GM10248 (cell line): ENCODE results near the gene TBC1D30.
"Not testable (repeated sequence)": the region's sequence is repeated elsewhere in the genome, so short reads cannot be mapped to it uniquely, and the experiment has no call there.

ENCODE experiments used
- CTCF ChIA-PET: fragments of 300-600 bp; sonication (Branson Sonifier 250); formaldehyde crosslinking; extraction: SDS; loops from one replicate; lab custom pipeline; 2021; ENCODE audit warnings: antibody characterized with exemption; lab: Yijun Ruan, JAX
- POLR2A ChIA-PET: fragments of 350-650 bp; sonication (Branson Sonifier 250); formaldehyde crosslinking; extraction: SDS; loops from one replicate; lab custom pipeline; 2020; ENCODE audit warnings: antibody characterized with exemption; lab: Yijun Ruan, JAX
- DNase-seq: peaks from one replicate; pipeline ENCODE4 v3.0.0; 2012; ENCODE audit errors: extremely low spot score
- TF ChIP-seq, protein P1 (sequence below): IDR thresholded peaks from 2 replicates; pipeline ENCODE4 v1.5.1; 2012; ENCODE audit warnings: mild to moderate bottlenecking, low read depth; ENCODE audit errors: extremely low read depth, missing control alignments, control extremely low read depth

The TBC1D30 gene

GRCh38 chr12:64802180-64802775, 22.2 kb upstream of the TBC1D30 start:
- TF ChIP-seq, protein P1, sequence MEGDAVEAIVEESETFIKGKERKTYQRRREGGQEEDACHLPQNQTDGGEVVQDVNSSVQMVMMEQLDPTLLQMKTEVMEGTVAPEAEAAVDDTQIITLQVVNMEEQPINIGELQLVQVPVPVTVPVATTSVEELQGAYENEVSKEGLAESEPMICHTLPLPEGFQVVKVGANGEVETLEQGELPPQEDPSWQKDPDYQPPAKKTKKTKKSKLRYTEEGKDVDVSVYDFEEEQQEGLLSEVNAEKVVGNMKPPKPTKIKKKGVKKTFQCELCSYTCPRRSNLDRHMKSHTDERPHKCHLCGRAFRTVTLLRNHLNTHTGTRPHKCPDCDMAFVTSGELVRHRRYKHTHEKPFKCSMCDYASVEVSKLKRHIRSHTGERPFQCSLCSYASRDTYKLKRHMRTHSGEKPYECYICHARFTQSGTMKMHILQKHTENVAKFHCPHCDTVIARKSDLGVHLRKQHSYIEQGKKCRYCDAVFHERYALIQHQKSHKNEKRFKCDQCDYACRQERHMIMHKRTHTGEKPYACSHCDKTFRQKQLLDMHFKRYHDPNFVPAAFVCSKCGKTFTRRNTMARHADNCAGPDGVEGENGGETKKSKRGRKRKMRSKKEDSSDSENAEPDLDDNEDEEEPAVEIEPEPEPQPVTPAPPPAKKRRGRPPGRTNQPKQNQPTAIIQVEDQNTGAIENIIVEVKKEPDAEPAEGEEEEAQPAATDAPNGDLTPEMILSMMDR, result peak; percentile 88
- CTCF ChIA-PET, result interaction anchor here (0.6 to 3.5 kb wide), 58 partner anchors 9 to 497 kb away, joined by 3 to 29 read pairs (median 4); partner anchors contain the start of genes TBC1D30 and WIF1
- POLR2A ChIA-PET, result not testable (repeated sequence)
- DNase-seq, result peak; percentile 68

DNA sequence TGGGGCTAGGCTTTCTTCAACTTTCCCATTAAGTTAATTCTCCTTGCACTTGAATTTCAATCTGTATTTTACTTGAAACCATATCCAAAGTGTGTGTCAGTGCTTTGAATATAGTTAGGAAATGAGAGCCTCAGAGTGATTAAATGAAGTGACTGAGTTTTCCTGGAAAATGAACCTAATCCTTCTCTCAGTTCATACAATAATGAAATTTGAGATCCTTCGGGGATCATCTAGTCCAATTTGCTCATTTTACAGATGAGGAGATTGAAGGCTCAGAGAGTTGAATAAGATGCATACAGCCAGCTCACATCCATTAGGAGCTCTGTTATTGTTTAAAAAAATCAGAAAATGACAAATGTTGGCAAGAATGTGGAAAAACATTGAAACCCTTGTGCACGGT, 18.3 kb upstream of the TBC1D30 start:
- TF ChIP-seq, protein P1, result no peak
- POLR2A ChIA-PET, result no interaction called here
- CTCF ChIA-PET, result interaction anchor here (1.3 to 4.6 kb wide), 3 partner anchors 9 to 85 kb away, joined by 3 to 33 read pairs (median 4); no protein-coding TSS in a partner anchor
- no peak for DNase-seq

- POLR2A ChIA-PET, result no interaction called here
- DNase-seq, result no peak
- CTCF ChIA-PET, result interaction anchor here (1.5 to 4.6 kb wide), 2 partner anchors 10 to 24 kb away, joined by 3 to 33 read pairs; no protein-coding TSS in a partner anchor
- TF ChIP-seq, protein P1, result no peak
Measured at GRCh38 chr12:64806593-64807460, 17.6 kb upstream of the TBC1D30 start.

DNA sequence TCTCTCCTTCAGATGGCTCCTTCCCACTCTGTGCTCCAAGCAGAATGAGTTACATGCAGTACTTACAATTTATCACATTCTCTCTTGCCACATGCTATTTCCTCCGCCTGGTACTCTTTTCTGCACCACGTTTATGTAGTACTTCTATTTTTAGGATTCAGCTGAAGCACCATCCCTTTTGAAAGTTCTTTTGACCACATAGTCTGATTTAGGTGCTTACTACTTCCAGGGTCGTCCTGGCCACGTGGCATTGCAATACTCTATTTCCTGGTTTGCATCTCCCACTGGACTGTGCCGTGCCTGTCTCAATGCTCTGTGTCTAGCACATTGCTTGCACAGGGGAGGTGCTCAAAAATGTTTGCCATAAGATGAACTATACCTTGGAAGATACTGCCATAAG, 16.3 kb upstream of the TBC1D30 start:
- CTCF ChIA-PET, result interaction anchor here (4.6 kb wide), 1 partner anchor 11 kb away, joined by 33 read pairs; no protein-coding TSS in a partner anchor
- DNase-seq, result no peak
- TF ChIP-seq, protein P1, result no peak
- POLR2A ChIA-PET, result no interaction called here

GRCh38 chr12:64810831-64811230, 13.6 kb upstream of the TBC1D30 start:
- DNase-seq, result no peak
- TF ChIP-seq, protein P1, result no peak
- ChIA-PET POLR2A (no interaction called here), CTCF (interaction anchor here (0.9 to 2.3 kb wide), 4 partner anchors 9 to 80 kb away, joined by 4 to 6 read pairs (median 6); no protein-coding TSS in a partner anchor)

- no peak for DNase-seq
- POLR2A ChIA-PET, result no interaction called here
- CTCF ChIA-PET, result interaction anchor here (1.0 to 3.4 kb wide), 4 partner anchors 11 to 59 kb away, joined by 3 to 18 read pairs (median 10); no protein-coding TSS in a partner anchor
- TF ChIP-seq, protein P1, result no peak
Measured at GRCh38 chr12:64813723-64814122, 10.7 kb upstream of the TBC1D30 start.
